GM19438 (cell line): ENCODE results near the gene FAM200B.
"Not testable (repeated sequence)": the region's sequence is repeated elsewhere in the genome, so short reads cannot be mapped to it uniquely, and the experiment has no call there.

Experiments used
- ATAC-seq: cut with Tn5 transposase; IDR thresholded peaks from one replicate; pipeline ENCODE4 v1.9.1; 2021; ENCODE audit warnings: low read depth; ENCODE audit not compliant: unreplicated experiment

FAM200B gene

DNA sequence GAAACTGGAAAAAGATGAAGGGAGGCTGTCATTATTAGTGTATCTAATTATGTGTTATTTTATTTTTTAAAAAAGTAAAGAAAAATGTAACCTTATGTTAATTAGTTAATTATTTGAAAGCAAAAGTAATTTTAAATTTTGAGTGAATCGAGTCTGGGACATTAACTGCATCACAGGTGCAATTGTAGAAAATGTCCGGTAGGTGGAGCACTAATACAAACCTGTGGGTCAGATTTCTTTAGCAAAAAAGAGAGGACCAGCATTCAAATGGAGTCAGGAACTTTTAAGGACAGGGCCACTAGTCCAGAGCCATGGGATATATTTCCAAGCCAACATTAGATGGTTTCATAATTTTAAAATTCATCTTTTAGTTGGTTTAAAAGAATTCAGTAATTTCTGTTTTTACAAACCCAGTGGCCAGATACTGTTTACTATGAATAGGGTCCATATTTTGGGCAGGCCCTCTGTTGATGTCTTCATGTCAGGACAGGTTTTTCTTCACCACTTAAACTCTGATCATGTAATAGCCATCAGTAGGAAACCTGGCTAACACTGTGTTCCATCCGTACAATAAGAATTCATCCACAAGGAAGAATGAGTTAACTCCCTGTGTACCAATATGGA, 48.4 kb downstream of the FAM200B start:
- ATAC-seq: no peak

DNA sequence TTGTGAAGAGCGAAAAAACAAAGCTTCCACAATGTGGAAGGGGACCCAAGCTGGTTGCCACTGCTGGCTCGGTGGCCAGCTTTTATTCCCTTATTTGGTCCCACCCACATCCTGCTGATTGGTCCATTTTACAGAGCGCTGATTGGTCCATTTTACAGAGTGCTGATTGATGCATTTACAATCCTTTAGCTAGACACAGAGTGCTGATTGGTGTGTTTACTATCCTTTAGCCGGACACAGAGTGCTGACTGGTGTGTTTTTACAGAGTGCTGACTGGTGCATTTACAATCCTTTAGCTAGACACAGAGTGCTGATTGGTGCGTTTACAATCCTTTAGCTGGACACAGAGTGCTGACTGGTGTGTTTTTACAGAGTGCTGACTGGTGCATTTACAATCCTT, 51.4 kb downstream of the FAM200B start:
- not testable (repeated sequence) for ATAC-seq

DNA sequence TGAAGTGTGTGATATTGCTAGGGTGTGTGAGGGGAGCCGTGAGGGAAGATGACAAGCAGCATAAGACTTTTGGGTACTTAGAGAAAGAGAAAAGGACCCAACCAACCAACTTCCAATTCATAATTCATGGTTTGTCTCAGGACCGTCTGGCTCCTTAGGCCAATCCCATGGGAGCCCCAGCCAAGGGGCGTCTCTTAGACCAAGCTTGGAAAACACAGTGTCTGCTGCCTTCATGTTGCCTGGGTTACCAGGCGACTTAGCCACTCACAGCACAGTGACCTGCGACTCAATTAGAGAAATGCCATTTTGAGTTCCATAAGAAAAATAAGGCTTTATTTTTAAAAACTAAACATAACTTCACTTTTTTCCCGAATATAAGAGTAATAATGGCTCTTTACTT, 53.9 kb downstream of the FAM200B start:
- ATAC-seq: no peak

DNA sequence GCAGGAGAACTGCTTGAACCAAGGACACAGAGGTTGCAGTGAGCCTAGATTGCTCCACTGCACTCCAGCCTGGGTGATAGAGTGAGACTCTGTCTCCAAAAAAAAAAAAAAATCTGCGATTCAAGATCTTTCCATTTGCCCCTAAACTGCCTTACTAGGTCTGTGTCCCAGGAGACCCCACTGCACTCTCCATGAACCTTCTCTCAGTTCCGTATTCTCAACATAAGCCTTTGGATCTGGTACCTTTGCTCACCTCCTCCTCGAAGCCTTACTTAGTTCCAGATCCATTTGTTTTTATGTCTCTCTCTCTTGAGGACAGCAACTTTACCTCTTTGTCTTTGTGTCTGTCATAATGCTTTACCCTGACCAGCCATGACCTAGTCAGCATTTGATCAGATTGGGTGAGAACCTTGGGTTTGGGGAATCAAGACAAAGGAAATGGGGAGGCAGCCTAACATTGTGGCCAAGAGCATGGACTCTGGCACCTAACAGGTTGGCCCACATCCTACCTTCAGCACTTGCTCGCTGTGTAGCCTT, 55.0 kb downstream of the FAM200B start:
- peak; percentile 76 for ATAC-seq

DNA sequence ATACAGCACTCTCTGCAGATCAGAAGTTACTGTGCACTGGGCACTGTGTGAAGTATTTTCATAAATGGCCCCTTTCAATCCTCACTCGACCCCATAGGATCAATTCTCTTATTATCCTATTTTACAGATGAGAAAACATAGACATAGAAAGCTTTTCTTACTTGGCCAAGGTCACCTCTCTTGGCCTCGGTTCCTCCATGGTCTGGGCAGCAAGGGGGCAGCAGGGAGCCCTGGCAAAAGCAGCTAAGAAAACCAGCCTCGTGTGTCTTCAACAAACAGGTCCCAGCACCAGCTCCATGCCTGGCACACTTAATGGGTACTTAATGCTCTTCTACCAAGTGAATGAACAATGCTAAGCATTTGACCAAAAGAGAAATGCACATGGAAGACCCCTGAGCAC, 55.6 kb downstream of the FAM200B start:
- no peak for ATAC-seq

DNA sequence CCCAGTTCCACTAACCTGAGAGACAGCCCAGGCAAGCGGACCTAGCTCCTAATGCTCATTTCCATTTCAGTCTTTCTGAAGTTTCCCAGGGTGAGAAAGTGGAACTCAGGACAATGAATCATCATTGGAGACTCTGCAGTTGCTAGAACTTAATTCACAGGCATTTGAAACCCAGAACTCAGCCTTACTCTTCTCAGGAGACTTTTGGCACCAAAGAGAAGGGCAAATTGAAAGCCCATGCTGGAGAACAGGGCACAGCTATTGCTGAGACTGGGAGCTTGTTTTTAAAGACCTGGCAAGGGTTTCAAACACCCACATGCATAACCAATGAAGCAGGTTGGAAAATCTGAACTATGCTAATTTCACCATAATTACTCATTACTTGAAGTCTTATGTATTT, 57.2 kb downstream of the FAM200B start:
- no peak for ATAC-seq
